K562 (cell line): Measurements from ENCODE around the gene ZNF672. TPM values are rescaled to one million over a fixed set of nuclear protein-coding genes. Genes with fewer than 3 reads are reported as not detected.
A peak's percentile ranks its signal among the peaks of the same experiment; 100 is the strongest.

Experiments used
- ATAC-seq: fragments of 200-7000 bp; cut with Tn5 transposase; 3 replicates; pipeline ENCODE4 v1.9.1; 2020; ENCODE audit warnings: moderate library complexity
- BruUV-seq: library from RNA; stranded (reverse); fragments of 400-500 nt; replicated peaks from 2 replicates; lab custom pipeline; 2021; lab: Mats Ljungman, UMichigan
- CTCF ChIA-PET: fragments of 300-600 bp; formaldehyde crosslinking; extraction: SDS; loops from one replicate; lab custom pipeline; 2021; ENCODE audit warnings: low intra/inter-chr PET ratio; lab: Yijun Ruan, JAX
- POLR2A ChIA-PET: fragments of 300-600, 350-650 bp; sonication (Branson Sonifier 250); formaldehyde crosslinking; extraction: SDS; loops from one replicate; lab custom pipeline; 2021; ENCODE audit warnings: antibody characterized with exemption, inconsistent platforms; lab: Yijun Ruan, JAX
- DNase-seq, 4 experiments: peaks; one replicate each; pipeline versions ENCODE4 v3.0.0 to v3.0.0-alpha.2; 2011 to 2018; ENCODE audit warnings: low spot score in 3 of 4, mixed read lengths in 3 of 4; ENCODE audit errors: extremely low read depth in 1 of 4
- FAIRE-seq: peaks from 2 replicates; lab custom pipeline; 2011; peaks lifted over from hg19 to GRCh38; lab: Jason Lieb, UNC
- H2AFZ ChIP-seq: 2 replicates; pipeline ENCODE4 v1.6.0; 2011; ENCODE audit warnings: low read depth, low read length, control low read depth, inconsistent platforms
- H3K27ac ChIP-seq: fragments of 200-600 bp; 3 replicates; pipeline ENCODE4 v1.8.0; 2011; ENCODE audit warnings: low read depth, mild to moderate bottlenecking, control low read depth, inconsistent platforms, low read length, moderate library complexity, mixed read lengths; ENCODE audit errors: extremely low read depth
- H3K27me3 ChIP-seq, 2 experiments: fragments of 300-600 bp in 1 of 2; 2 replicates in 1 of 2; 3 replicates in 1 of 2; pipeline versions ENCODE4 v1.6.0 to v1.8.0; 2011; ENCODE audit warnings: inconsistent platforms in 2 of 2, low read length in 2 of 2, mild to moderate bottlenecking in 1 of 2, mixed read lengths in 1 of 2, moderate library complexity in 1 of 2; ENCODE audit not compliant: control insufficient read depth in 2 of 2, insufficient read depth in 2 of 2
- H3K36me3 ChIP-seq: fragments of 300-600 bp; 3 replicates; pipeline ENCODE4 v1.8.0; 2011; ENCODE audit warnings: mild to moderate bottlenecking, low read length, inconsistent platforms; ENCODE audit not compliant: control insufficient read depth, insufficient read depth
- H3K4me1 ChIP-seq, 2 experiments: fragments of 200-600 bp in 1 of 2; replicated peaks in 1 of 2; 2 replicates in 1 of 2; 3 replicates in 1 of 2; pipeline versions ENCODE4 v1.5.1 to v1.8.0; 2011; ENCODE audit warnings: inconsistent platforms in 2 of 2, low read length in 2 of 2, mild to moderate bottlenecking in 1 of 2, mixed read lengths in 1 of 2, moderate library complexity in 1 of 2; ENCODE audit not compliant: control insufficient read depth in 2 of 2, insufficient read depth in 2 of 2
- H3K4me2 ChIP-seq: 2 replicates; pipeline ENCODE4 v1.6.1; 2011; ENCODE audit warnings: low read length, control low read depth, inconsistent platforms, mixed read lengths; ENCODE audit not compliant: insufficient read depth
- H3K4me3 ChIP-seq: fragments of 200-600 bp; sonication (generic), shearing (Covaris generic); 2 replicates; pipeline ENCODE4 v1.5.1; 2016; ENCODE audit warnings: control low read depth, inconsistent platforms
- H3K79me2 ChIP-seq: fragments of 200-600 bp; 3 replicates; pipeline ENCODE4 v1.8.0; 2011; ENCODE audit warnings: low read length, inconsistent platforms; ENCODE audit not compliant: control insufficient read depth, insufficient read depth
- H3K9ac ChIP-seq, 2 experiments: 2 replicates each; pipeline versions ENCODE4 v1.6.0 to v1.6.1; 2011; ENCODE audit warnings: low read depth in 2 of 2, low read length in 2 of 2, control low read depth in 1 of 2, inconsistent platforms in 1 of 2, mild to moderate bottlenecking in 1 of 2, mixed read lengths in 1 of 2; ENCODE audit not compliant: insufficient read depth in 1 of 2
- H3K9me1 ChIP-seq: one replicate; pipeline ENCODE4 v1.6.0; 2011; ENCODE audit warnings: inconsistent platforms, mild to moderate bottlenecking, low read length, moderate library complexity; ENCODE audit not compliant: control insufficient read depth, insufficient read depth
- H3K9me3 ChIP-seq: replicated peaks from 2 replicates; pipeline ENCODE4 v1.5.1; 2011; ENCODE audit warnings: low read depth, low read length, inconsistent platforms; ENCODE audit not compliant: control insufficient read depth, insufficient read depth
- H4K20me1 ChIP-seq: replicated peaks from 2 replicates; pipeline ENCODE4 v1.6.1; 2011; ENCODE audit warnings: low read length, inconsistent platforms, mixed read lengths; ENCODE audit not compliant: control insufficient read depth, insufficient read depth
- BHLHE40 ChIP-seq: IDR thresholded peaks from 2 replicates; pipeline ENCODE4 v1.6.1; 2011; ENCODE audit warnings: low read length, improper control_type of control experiment
- GTF2F1 ChIP-seq: IDR thresholded peaks from 2 replicates; pipeline ENCODE4 v1.6.1; 2011; ENCODE audit warnings: low read depth, low read length, improper control_type of control experiment
- HDAC8 ChIP-seq: fragments of 450-650 bp; IDR thresholded peaks from 2 replicates; pipeline ENCODE4 v1.6.1; 2016; ENCODE audit warnings: mild to moderate bottlenecking, missing genetic modification characterization, moderate library complexity, missing compliant biosample characterization
- ILK ChIP-seq: fragments of 450-650 bp; IDR thresholded peaks from 2 replicates; pipeline ENCODE4 v1.6.1; 2016; ENCODE audit warnings: missing genetic modification characterization, low read depth, mild to moderate bottlenecking, missing compliant biosample characterization, moderate library complexity, borderline replicate concordance
- NFATC3 ChIP-seq: fragments of 450-650 bp; IDR thresholded peaks from 2 replicates; pipeline ENCODE4 v1.6.1; 2017; ENCODE audit warnings: mild to moderate bottlenecking
- NR1H2 ChIP-seq: sonication (generic); formaldehyde crosslinking; IDR thresholded peaks from 2 replicates; pipeline ENCODE4 v1.4.0; 2020; ENCODE audit warnings: mild to moderate bottlenecking, missing genetic modification reagents
- POLR2AphosphoS5 ChIP-seq: IDR thresholded peaks from 2 replicates; pipeline ENCODE4 v1.6.1; 2011; ENCODE audit warnings: mild to moderate bottlenecking, low read depth, low read length, moderate library complexity; ENCODE audit not compliant: control insufficient read depth, insufficient read depth
- RUNX1 ChIP-seq: sonication (generic); IDR thresholded peaks from 2 replicates; pipeline ENCODE4 v1.6.1; 2016; ENCODE audit warnings: antibody characterized with exemption, low read depth
- SPI1 ChIP-seq: IDR thresholded peaks from 2 replicates; pipeline ENCODE4 v1.6.1; 2011; ENCODE audit warnings: low read depth, low read length, control low read depth, borderline replicate concordance
- SREBF2 ChIP-seq: sonication (generic); formaldehyde crosslinking; IDR thresholded peaks from 2 replicates; pipeline ENCODE4 v1.4.0; 2020; ENCODE audit warnings: mild to moderate bottlenecking, missing genetic modification reagents
- TRIM28 ChIP-seq: fragments of 450-650 bp; IDR thresholded peaks from 2 replicates; pipeline ENCODE4 v1.6.1; 2017
- ZBTB1 ChIP-seq: sonication (generic); formaldehyde crosslinking; IDR thresholded peaks from 2 replicates; pipeline ENCODE4 v1.8.1; 2023; ENCODE audit warnings: missing genetic modification reagents, low read depth, mild to moderate bottlenecking, borderline replicate concordance
- ZNF165 ChIP-seq: fragments of 250-450 bp; sonication (Bioruptor Pico); IDR thresholded peaks from 2 replicates; pipeline ENCODE4 v1.4.0; 2020; ENCODE audit warnings: borderline replicate concordance
- ZNF436 ChIP-seq: fragments of 250-450, 450-650 bp; sonication (Bioruptor Pico); formaldehyde crosslinking; IDR thresholded peaks from 2 replicates; pipeline ENCODE4 v1.7.0; 2020; ENCODE audit warnings: mild to moderate bottlenecking
- WGBS: fragments of 100-300 bp; shearing (Covaris generic); methylation state at CpG from one replicate; pipeline ENCODE4 v1.1.6; 2016; ENCODE audit warnings: low coverage, mixed read lengths; ENCODE audit not compliant: insufficient coverage; ENCODE audit errors: missing lambda C conversion rate; 5-methylcytosine and 5-hydroxymethylcytosine counted together
- in situ Hi-C: fragments of 300-500 bp; cut with MboI; formaldehyde crosslinking; loops from 4 replicates; pipeline ENCODE4 v1.15.0; 2018; ENCODE audit warnings: inconsistent platforms, mixed read lengths
- intact Hi-C: fragments of 100-400 bp; cut with micrococcal nuclease; formaldehyde crosslinking; loops from 2 replicates; pipeline ENCODE4 v1.14.2; 2022
- polyA plus RNA-seq, 8 experiments: library from polyadenylated mRNA; depleted of rRNA in 4 of 8; stranded (reverse) in 5 of 8; unstranded in 3 of 8; fragments of >200 nt; fragmentation: Nextera tagmentation in 2 of 8; fragmentation: Illumina TruSeq in 1 of 8; extraction: Ambion mirVana in 2 of 8; extraction: Trizol in 1 of 8; gene quantifications; 2 replicates each; pipeline versions ENCODE4 v1.2.1 to v1.2.3, GENCODE V29; 2011 to 2014; ENCODE audit warnings: inconsistent platforms in 1 of 8, missing spikeins in 1 of 8
- total RNA-seq, 7 experiments: library from RNA; depleted of rRNA in 6 of 7; stranded (reverse); fragments of >200 nt in 6 of 7; fragmentation: Illumina TruSeq in 2 of 7; extraction: Trizol in 2 of 7; gene quantifications; 2 replicates each; pipeline versions ENCODE4 v1.2.1 to v1.2.3, GENCODE V29; 2011 to 2021; ENCODE audit warnings: low replicate concordance in 1 of 7
- TF ChIP-seq, protein P1 (sequence below): sonication (generic); formaldehyde crosslinking; IDR thresholded peaks from 2 replicates; pipeline ENCODE4 v1.4.0; 2020; ENCODE audit warnings: mild to moderate bottlenecking, missing genetic modification reagents
- TF ChIP-seq, protein P2 (sequence below), 2 experiments: fragments of 250-450 bp in 1 of 2; fragments of 450-650 bp in 1 of 2; sonication (Bioruptor Pico) in 1 of 2; IDR thresholded peaks; 2 replicates each; pipeline versions ENCODE4 v1.6.1 to v1.8.0; 2016 to 2021; ENCODE audit warnings: mild to moderate bottlenecking in 2 of 2, moderate library complexity in 2 of 2, missing compliant biosample characterization in 1 of 2, missing genetic modification characterization in 1 of 2

Gene ZNF672
- total and polyA plus RNA-seq, 9 of the 15 experiments (the other 6 are each of a cell fraction or from before 2014, with no cell fraction given), result 1.9 to 57.9 (median 24.1) TPM

DNA sequence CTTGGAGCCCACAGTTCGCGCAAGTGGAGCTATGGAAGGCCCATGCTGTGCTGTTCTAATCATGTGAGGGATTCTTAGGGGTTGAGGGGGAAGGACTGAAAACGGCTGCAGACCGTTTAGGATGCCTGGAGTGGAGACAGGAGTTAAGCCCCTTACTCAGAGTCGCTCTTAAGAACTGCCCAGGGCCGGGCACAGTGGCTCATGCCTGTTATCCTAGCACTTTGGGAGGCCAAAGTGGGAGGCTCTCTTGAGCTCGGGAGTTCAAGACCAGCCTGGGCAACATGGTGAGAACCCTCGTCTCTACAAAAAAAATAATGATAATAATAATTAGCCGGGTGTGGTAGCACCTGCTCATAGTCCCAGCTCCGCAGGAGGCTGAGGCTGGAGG lies 1.1 kb downstream of the ZNF672 start:
- peaks cover 23% of the 10 kb centered on the region; the same call in 2 of the 3 replicates for H3K36me3 ChIP-seq
- DNase-seq (no peak), FAIRE-seq (no peak), ATAC-seq (no peak)
- H3K79me2 ChIP-seq, result peaks cover 64% of the 10 kb centered on the region
- H2AFZ ChIP-seq, result peak overlapping the region; percentile 93
- H3K9me3 ChIP-seq, result no peaks in the 10 kb centered on the region
- H4K20me1 ChIP-seq, result no peaks in the 10 kb centered on the region
- peaks cover 40 to 43% of the 10 kb centered on the region in 2 experiments for H3K4me1 ChIP-seq
- ChIA-PET CTCF (interaction anchor here (1.0 kb wide), 1 partner anchor 19 kb away, joined by 3 read pairs; the partner anchor contains the start of gene ZNF692), POLR2A (interaction anchor here (0.9 to 6.1 kb wide), 5 partner anchors 11 to 34 kb away, joined by 3 to 78 read pairs (median 14); partner anchors contain the start of genes SH3BP5L and ZNF692)
- TF ChIP-seq GTF2F1, result no peak
- no peak for TF ChIP-seq POLR2AphosphoS5
- no peak for TF ChIP-seq ZNF436 (CRISPR knock-in tag)
- TF ChIP-seq SREBF2 (CRISPR knock-in tag), result 0 out of 2 replicates have a peak, but pooled peaks have one; percentile 50
- TF ChIP-seq, protein P1, sequence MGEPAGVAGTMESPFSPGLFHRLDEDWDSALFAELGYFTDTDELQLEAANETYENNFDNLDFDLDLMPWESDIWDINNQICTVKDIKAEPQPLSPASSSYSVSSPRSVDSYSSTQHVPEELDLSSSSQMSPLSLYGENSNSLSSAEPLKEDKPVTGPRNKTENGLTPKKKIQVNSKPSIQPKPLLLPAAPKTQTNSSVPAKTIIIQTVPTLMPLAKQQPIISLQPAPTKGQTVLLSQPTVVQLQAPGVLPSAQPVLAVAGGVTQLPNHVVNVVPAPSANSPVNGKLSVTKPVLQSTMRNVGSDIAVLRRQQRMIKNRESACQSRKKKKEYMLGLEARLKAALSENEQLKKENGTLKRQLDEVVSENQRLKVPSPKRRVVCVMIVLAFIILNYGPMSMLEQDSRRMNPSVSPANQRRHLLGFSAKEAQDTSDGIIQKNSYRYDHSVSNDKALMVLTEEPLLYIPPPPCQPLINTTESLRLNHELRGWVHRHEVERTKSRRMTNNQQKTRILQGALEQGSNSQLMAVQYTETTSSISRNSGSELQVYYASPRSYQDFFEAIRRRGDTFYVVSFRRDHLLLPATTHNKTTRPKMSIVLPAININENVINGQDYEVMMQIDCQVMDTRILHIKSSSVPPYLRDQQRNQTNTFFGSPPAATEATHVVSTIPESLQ, result no peak
- TF ChIP-seq ZBTB1 (CRISPR knock-in tag), result no peak
- TF ChIP-seq RUNX1, result no peak
- TF ChIP-seq, protein P2, sequence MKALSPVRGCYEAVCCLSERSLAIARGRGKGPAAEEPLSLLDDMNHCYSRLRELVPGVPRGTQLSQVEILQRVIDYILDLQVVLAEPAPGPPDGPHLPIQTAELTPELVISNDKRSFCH (CRISPR knock-in tag; IDR thresholded peaks at IDR 0.05), result no peak
- TF ChIP-seq, protein P2 (tag; IDR thresholded peaks at IDR 0.05), result no peak
- TF ChIP-seq ZNF165, result no peak
- TF ChIP-seq NR1H2, result 0 out of 2 replicates have a peak, but pooled peaks have one; percentile 37
- TF ChIP-seq BHLHE40, result no peak
- TF ChIP-seq SPI1, result no peak
- TF ChIP-seq NFATC3, result peak; percentile 88; the same call in 1 of the 2 replicates
- TF ChIP-seq HDAC8 (tag), result no peak
- TF ChIP-seq ILK (tag), result no peak
- TF ChIP-seq TRIM28, result 0 out of 2 replicates have a peak, but pooled peaks have one; percentile 25
- H3K4me3 ChIP-seq, result peak overlapping the region; percentile 81
- peak overlapping the region; percentile 99 for H3K4me2 ChIP-seq
- BruUV-seq, result no TSS peak
- in situ Hi-C loops (no loop called here), intact Hi-C loops (no loop called here)
- H3K27me3 ChIP-seq, result no peaks in the 10 kb centered on the region
- 0% methylated on average over 10 of the region's 10 CpGs for WGBS
- peak overlapping the region; percentile 92 for H3K27ac ChIP-seq
- H3K9ac ChIP-seq, result peak overlapping the region; percentile 88 to 96
- no peaks in the 10 kb centered on the region for H3K9me1 ChIP-seq
